SIG-M5 (cell line): Measurements from ENCODE around the gene ZNF140.

Source experiments
- DNase-seq: peaks from one replicate; lab custom pipeline; 2025; lab: John Stamatoyannopoulos, UW

Gene ZNF140

GRCh38 chr12:133130038-133130807, 49.5 kb downstream of the ZNF140 start, which contains the start of the genes ZNF10 and ZNF891:
TSS of gene ZNF10 (plus strand) at chr12:133130627. CDS start at chr12:133144493, 13,866 bp downstream.
TSS of gene ZNF891 (minus strand) at chr12:133130274. CDS start at chr12:133121918, 8,356 bp downstream.
- DNase-seq, result peak; percentile 51

GRCh38 chr12:133130808-133131128, 50.0 kb downstream of the ZNF140 start:
- DNase-seq, result no peak

- no peak for DNase-seq
Measured at GRCh38 chr12:133135747-133136146, 55.0 kb downstream of the ZNF140 start.

GRCh38 chr12:133145981-133146380, 65.3 kb downstream of the ZNF140 start:
- no peak for DNase-seq

GRCh38 chr12:133156125-133156690, 75.5 kb downstream of the ZNF140 start:
- no peak for DNase-seq
